HG03565 (cell line): ENCODE data around the gene MASTL.

ENCODE experiments used
- ATAC-seq: cut with Tn5 transposase; IDR thresholded peaks from one replicate; pipeline ENCODE4 v1.9.1; 2021; ENCODE audit warnings: mild to moderate bottlenecking, moderate library complexity; ENCODE audit not compliant: unreplicated experiment

The MASTL gene

GRCh38 chr10:27225011-27225590 is 69.9 kb downstream of the MASTL start:
- no peak for ATAC-seq

- no peak for ATAC-seq
Measured at GRCh38 chr10:27225642-27226257, 70.6 kb downstream of the MASTL start.

- ATAC-seq = no peak
Measured at GRCh38 chr10:27230022-27230421, 74.9 kb downstream of the MASTL start.

DNA sequence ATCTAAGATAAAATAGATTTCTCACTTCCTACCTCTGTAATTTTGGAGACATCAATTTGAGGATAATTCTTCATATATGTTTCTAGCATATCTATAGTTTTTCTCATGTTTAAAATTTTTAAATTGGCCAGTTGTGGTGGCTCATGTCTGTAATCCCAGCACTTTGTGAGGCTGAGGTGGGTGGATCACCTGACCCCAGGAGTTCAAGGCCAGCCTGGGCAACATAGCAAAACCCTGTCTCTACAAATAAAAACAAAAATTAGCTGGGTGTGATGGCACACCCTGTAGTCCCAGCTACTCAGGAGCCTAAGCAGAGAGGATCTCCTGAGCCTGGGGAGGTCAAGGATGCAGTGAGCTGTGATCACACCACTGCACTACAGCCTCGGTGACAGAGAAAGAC is 80.6 kb downstream of the MASTL start:
- no peak for ATAC-seq
